ENCODE measurements around the gene HECW1. TPM values are rescaled to one million over a fixed set of nuclear protein-coding genes. Genes with fewer than 3 reads are reported as not detected.

The HECW1 gene
- total and polyA plus RNA-seq, 10 of the 15 experiments (the other 5 are each of a cell fraction or from before 2014, with no cell fraction given) = under 0.01 to 0.31 (median 0.04) TPM; not detected in 3

DNA sequence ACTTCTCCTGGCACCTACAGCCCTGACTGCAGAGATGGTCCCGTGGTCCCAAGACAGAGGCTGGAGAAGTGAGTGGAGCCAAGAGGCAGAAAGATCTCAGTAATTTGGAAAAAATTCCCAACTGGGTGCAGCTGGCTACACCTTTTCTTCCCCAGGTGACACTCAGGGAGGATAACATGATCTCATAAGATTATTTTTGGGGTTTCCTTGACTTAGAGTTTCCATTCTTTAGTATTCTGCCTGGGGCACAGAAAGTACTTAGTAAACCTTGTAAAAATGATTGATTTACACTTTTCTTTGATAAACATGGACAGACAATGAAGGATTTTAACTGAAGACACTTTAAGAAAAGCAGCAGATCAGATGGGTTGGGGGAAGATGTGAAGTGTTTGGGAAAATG is 38.6 kb downstream of the HECW1 start (continued):
- TF ChIP-seq, protein P1, sequence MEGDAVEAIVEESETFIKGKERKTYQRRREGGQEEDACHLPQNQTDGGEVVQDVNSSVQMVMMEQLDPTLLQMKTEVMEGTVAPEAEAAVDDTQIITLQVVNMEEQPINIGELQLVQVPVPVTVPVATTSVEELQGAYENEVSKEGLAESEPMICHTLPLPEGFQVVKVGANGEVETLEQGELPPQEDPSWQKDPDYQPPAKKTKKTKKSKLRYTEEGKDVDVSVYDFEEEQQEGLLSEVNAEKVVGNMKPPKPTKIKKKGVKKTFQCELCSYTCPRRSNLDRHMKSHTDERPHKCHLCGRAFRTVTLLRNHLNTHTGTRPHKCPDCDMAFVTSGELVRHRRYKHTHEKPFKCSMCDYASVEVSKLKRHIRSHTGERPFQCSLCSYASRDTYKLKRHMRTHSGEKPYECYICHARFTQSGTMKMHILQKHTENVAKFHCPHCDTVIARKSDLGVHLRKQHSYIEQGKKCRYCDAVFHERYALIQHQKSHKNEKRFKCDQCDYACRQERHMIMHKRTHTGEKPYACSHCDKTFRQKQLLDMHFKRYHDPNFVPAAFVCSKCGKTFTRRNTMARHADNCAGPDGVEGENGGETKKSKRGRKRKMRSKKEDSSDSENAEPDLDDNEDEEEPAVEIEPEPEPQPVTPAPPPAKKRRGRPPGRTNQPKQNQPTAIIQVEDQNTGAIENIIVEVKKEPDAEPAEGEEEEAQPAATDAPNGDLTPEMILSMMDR (IDR thresholded peaks at IDR 0.05 in 2 of 3, conservative IDR thresholded peaks at IDR 0.05 in 1 of 3; ENCODE audit: control insufficient read depth in 2 of 3, extremely low read depth in 1 of 3, insufficient read depth in 1 of 3, low read depth in 3 of 3, low read length in 3 of 3) = no peak
- TF ChIP-seq NBN (IDR thresholded peaks at IDR 0.05) = no peak
- no peak for TF ChIP-seq PAX8 (IDR thresholded peaks at IDR 0.05)
- no peak for TF ChIP-seq RFX5 (IDR thresholded peaks at IDR 0.05; ENCODE audit: low read depth, low read length)

DNA sequence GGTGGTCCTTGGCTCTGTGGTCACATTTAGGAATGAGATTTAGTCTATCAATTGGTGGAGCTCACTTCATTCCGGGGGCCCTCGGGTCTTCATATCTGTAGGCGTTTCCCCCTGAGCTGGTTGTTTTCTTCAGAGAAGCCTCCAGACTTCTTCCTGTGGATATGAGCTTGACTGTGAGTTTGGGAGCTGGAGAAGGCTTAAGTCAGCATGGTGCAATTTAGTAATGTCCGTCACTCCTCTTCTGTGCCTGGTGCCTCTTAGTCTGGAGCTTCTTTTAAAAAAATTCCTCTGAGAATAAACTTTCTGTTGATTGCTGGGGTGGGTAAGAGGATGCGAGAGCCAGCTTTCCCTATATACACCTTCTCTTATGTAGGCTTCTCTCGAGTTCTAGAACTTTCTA is 40.2 kb downstream of the HECW1 start:
- Histone ChIP-seq H3K9ac (ENCODE audit: control insufficient read depth, insufficient read depth, low read length) (no peak overlapping the region), H3K79me2 (ENCODE audit: control insufficient read depth, insufficient read depth, low read length) (no peaks in the 10 kb centered on the region), H3K4me1 (ENCODE audit: control insufficient read depth, insufficient read depth, low read length) (no peaks in the 10 kb centered on the region), H3K27ac (ENCODE audit: control insufficient read depth, insufficient read depth) (no peak overlapping the region), H3K9me3 (replicated peaks; ENCODE audit: control insufficient read depth, insufficient read depth, low read length) (no peaks in the 10 kb centered on the region), H3K36me3 (ENCODE audit: control insufficient read depth in 2 of 2, insufficient read depth in 2 of 2, low read length in 1 of 2) (no peaks in the 10 kb centered on the region), H2AFZ (ENCODE audit: control insufficient read depth, low read depth, low read length) (no peak overlapping the region), H4K20me1 (ENCODE audit: control insufficient read depth, insufficient read depth) (no peaks in the 10 kb centered on the region), H3K4me3 (no peak overlapping the region), H3K27me3 (replicated peaks in 1 of 2; ENCODE audit: control insufficient read depth in 2 of 2, insufficient read depth in 2 of 2, low read length in 1 of 2) (no peaks in the 10 kb centered on the region), H3K4me2 (ENCODE audit: control insufficient read depth, insufficient read depth) (no peak overlapping the region)
- FAIRE-seq (no peak), DNase-seq (ENCODE audit: low read depth, low spot score) (no peak), ATAC-seq (no peak)
- RAD21 ChIA-PET (ENCODE audit: unreplicated experiment) = interaction anchor here (1.3 kb wide), 1 partner anchor 192 kb away, joined by 3 read pairs; no protein-coding TSS in a partner anchor
- intact Hi-C loops (cut with micrococcal nuclease; ENCODE audit: unreplicated experiment) (no loop called here), in situ Hi-C loops (cut with MboI) (no loop called here)
- BruUV-seq (replicated peaks) = no TSS peak
- CTCF ChIA-PET = no interaction called here
- 72% methylated on average over 6 of the region's 6 CpGs for WGBS (ENCODE audit: insufficient coverage, insufficient replicate concordance, low lambda C conversion rate, missing lambda C conversion rate)
- SMC1A ChIA-PET (ENCODE audit: uncharacterized antibody, unreplicated experiment) = interaction anchor here (0.6 to 1.8 kb wide), 4 partner anchors 10 to 74 kb away, joined by 3 to 4 read pairs (median 4); no protein-coding TSS in a partner anchor
- POLR2A ChIA-PET = no interaction called here
- TF ChIP-seq RAD51 (IDR thresholded peaks at IDR 0.05) (no peak), MYB (IDR thresholded peaks at IDR 0.05; ENCODE audit: borderline replicate concordance, low read depth, low read length) (no peak), ZNF622 (IDR thresholded peaks at IDR 0.05) (no peak), HDAC2 (IDR thresholded peaks at IDR 0.05) (no peak), FOXK2 (IDR thresholded peaks at IDR 0.05) (no peak), KAT2A (conservative IDR thresholded peaks at IDR 0.05; ENCODE audit: control insufficient read depth, low read depth, low read length) (no peak), RELA (IDR thresholded peaks at IDR 0.05; ENCODE audit: borderline replicate concordance, partially characterized antibody) (no peak), NR2C2 (IDR thresholded peaks at IDR 0.05; ENCODE audit: borderline replicate concordance, control insufficient read depth, insufficient read length, low read depth) (no peak), ZSCAN29 (IDR thresholded peaks at IDR 0.05) (no peak), LARP7 (IDR thresholded peaks at IDR 0.05) (no peak), RFX5 (IDR thresholded peaks at IDR 0.05; ENCODE audit: low read depth, low read length) (no peak), STAT1 (conservative IDR thresholded peaks at IDR 0.05) (no peak), RB1 (IDR thresholded peaks at IDR 0.05; ENCODE audit: borderline replicate concordance) (no peak), GABPA (IDR thresholded peaks at IDR 0.05; ENCODE audit: low read depth) (no peak), MTA2 (IDR thresholded peaks at IDR 0.05; ENCODE audit: low read depth) (no peak)
- TF ChIP-seq, protein P2, sequence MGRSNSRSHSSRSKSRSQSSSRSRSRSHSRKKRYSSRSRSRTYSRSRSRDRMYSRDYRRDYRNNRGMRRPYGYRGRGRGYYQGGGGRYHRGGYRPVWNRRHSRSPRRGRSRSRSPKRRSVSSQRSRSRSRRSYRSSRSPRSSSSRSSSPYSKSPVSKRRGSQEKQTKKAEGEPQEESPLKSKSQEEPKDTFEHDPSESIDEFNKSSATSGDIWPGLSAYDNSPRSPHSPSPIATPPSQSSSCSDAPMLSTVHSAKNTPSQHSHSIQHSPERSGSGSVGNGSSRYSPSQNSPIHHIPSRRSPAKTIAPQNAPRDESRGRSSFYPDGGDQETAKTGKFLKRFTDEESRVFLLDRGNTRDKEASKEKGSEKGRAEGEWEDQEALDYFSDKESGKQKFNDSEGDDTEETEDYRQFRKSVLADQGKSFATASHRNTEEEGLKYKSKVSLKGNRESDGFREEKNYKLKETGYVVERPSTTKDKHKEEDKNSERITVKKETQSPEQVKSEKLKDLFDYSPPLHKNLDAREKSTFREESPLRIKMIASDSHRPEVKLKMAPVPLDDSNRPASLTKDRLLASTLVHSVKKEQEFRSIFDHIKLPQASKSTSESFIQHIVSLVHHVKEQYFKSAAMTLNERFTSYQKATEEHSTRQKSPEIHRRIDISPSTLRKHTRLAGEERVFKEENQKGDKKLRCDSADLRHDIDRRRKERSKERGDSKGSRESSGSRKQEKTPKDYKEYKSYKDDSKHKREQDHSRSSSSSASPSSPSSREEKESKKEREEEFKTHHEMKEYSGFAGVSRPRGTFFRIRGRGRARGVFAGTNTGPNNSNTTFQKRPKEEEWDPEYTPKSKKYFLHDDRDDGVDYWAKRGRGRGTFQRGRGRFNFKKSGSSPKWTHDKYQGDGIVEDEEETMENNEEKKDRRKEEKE (IDR thresholded peaks at IDR 0.05) = no peak

Data from GM12878 (cell line).